Transverse colon (tissue), 4 donors: ENCODE results near the gene MB. TPM values are rescaled to one million over a fixed set of nuclear protein-coding genes. Genes with fewer than 3 reads are reported as not detected.

Experiments used
- DNase-seq: peaks from one replicate; pipeline ENCODE4 v3.0.0-alpha.2; 2019
- H3K27ac ChIP-seq, 4 donors: fragments of 200-600 bp; sonication (generic); 2 replicates each; pipeline ENCODE4 v1.5.1; 2016 to 2018; ENCODE audit warnings: inconsistent platforms in 4 of 4
- H3K27me3 ChIP-seq: fragments of 200-600 bp; sonication (generic); 2 replicates; pipeline ENCODE4 v1.5.1; 2017; ENCODE audit warnings: inconsistent platforms
- H3K36me3 ChIP-seq, 4 donors: fragments of 200-600 bp; sonication (generic); 2 replicates each; pipeline ENCODE4 v1.5.1; 2017 to 2019; ENCODE audit warnings: inconsistent platforms in 4 of 4
- H3K4me1 ChIP-seq, 4 donors: fragments of 200-600 bp; sonication (generic); 2 replicates each; pipeline ENCODE4 v1.5.1; 2017 to 2020; ENCODE audit warnings: inconsistent platforms in 4 of 4
- H3K4me3 ChIP-seq, 4 donors: fragments of 200-600 bp; sonication (generic); 1 replicate in 1 of 4; 2 replicates in 3 of 4; pipeline versions ENCODE4 v1.5.1 to v1.6.1; 2017 to 2019; ENCODE audit warnings: inconsistent platforms in 4 of 4
- H3K9me3 ChIP-seq, 2 donors: fragments of 200-600 bp; sonication (generic); 2 replicates each; pipeline ENCODE4 v1.5.1; 2017 to 2019; ENCODE audit warnings: inconsistent platforms in 2 of 2
- EP300 ChIP-seq: sonication (generic); formaldehyde crosslinking; IDR thresholded peaks from one replicate; pipeline ENCODE4 v1.6.1; 2017; ENCODE audit warnings: antibody characterized with exemption, low read depth
- POLR2A ChIP-seq: fragments of 450-650 bp; IDR thresholded peaks from one replicate; pipeline ENCODE4 v1.6.1; 2016; ENCODE audit warnings: antibody characterized with exemption, mild to moderate bottlenecking, moderate library complexity
- POLR2AphosphoS5 ChIP-seq, 3 donors: sonication (generic); formaldehyde crosslinking; IDR thresholded peaks; one replicate each; pipeline ENCODE4 v1.6.1; 2016; ENCODE audit warnings: antibody characterized with exemption in 3 of 3
- WGBS, 2 donors: methylation state at CpG; one replicate each; pipeline ENCODE4 v1.1.5; 2018; ENCODE audit warnings: low coverage in 1 of 2; 5-methylcytosine and 5-hydroxymethylcytosine counted together
- in situ Hi-C, 4 donors: fragments of 200-750 bp; cut with MboI; loops; one replicate each; pipeline versions ENCODE4 v1.15.0 to v1.15.1; 2017; ENCODE audit warnings: low sequenced_read_pairs in 3 of 4, low pct_ligation_motif_present in 1 of 4, low pct_unique_long_range_greater_than_20kb in 1 of 4
- intact Hi-C: fragments of 100-400 bp; cut with DNase I; formaldehyde crosslinking; loops from one replicate; pipeline ENCODE4 v1.15.1; 2023; ENCODE audit warnings: low total_unique reads
- total RNA-seq, 4 donors: library from RNA; depleted of rRNA; stranded (reverse); fragments of >200 nt; gene quantifications; one replicate each; pipeline ENCODE4 v1.1.0, GENCODE V29; 2016
- TF ChIP-seq, protein P1 (sequence below), 5 experiments: fragments of 200-600 bp in 3 of 5; fragments of 450-650 bp in 2 of 5; sonication (generic) in 3 of 5; IDR thresholded peaks; 1 replicate in 2 of 5; 2 replicates in 3 of 5; pipeline ENCODE4 v1.5.1; 2016 to 2017; ENCODE audit warnings: antibody characterized with exemption in 5 of 5, inconsistent platforms in 3 of 5, mild to moderate bottlenecking in 2 of 5, moderate library complexity in 1 of 5

MB gene
- total RNA-seq, 4 donors from 2014 or later = 9.0 to 37.0 (median 15.7) TPM; not detected in 1

DNA sequence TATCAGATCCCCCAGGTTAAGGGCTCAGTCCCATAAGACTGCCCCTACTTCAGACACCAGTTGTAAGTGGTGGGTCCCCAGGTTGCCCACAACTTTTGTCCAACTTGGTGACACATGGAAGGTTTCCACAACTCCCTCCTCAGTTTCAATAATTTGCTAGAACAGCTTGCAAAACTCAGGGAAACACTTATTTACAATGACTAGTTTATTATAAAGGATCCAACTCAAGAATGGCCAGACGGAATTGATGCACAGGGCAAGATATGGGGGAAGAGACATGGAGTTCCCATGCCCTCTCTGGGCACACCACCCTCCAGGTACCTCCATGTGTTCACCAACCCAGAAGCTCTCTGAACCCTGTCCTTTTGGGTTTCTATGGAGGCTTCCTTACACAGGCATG lies 36.7 kb upstream of the MB start:
- intact Hi-C loops (no loop called here), in situ Hi-C loops (no loop called here)
- H3K27me3 ChIP-seq = no peaks in the 10 kb centered on the region
- TF ChIP-seq POLR2A (no peak), EP300 (no peak), POLR2AphosphoS5 (IDR thresholded peaks at IDR 0.05) (no peak)
- TF ChIP-seq, protein P1, sequence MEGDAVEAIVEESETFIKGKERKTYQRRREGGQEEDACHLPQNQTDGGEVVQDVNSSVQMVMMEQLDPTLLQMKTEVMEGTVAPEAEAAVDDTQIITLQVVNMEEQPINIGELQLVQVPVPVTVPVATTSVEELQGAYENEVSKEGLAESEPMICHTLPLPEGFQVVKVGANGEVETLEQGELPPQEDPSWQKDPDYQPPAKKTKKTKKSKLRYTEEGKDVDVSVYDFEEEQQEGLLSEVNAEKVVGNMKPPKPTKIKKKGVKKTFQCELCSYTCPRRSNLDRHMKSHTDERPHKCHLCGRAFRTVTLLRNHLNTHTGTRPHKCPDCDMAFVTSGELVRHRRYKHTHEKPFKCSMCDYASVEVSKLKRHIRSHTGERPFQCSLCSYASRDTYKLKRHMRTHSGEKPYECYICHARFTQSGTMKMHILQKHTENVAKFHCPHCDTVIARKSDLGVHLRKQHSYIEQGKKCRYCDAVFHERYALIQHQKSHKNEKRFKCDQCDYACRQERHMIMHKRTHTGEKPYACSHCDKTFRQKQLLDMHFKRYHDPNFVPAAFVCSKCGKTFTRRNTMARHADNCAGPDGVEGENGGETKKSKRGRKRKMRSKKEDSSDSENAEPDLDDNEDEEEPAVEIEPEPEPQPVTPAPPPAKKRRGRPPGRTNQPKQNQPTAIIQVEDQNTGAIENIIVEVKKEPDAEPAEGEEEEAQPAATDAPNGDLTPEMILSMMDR (IDR thresholded peaks at IDR 0.05) = no peak
- WGBS, 2 donors = 71 to 84% methylated on average over 1 of the region's 1 CpG
- no peaks in the 10 kb centered on the region for H3K9me3 ChIP-seq
- peaks cover 8 to 26% (median 16%) of the 10 kb centered on the region in 4 donors for H3K4me1 ChIP-seq
- no peak overlapping the region for H3K27ac ChIP-seq
- no peak overlapping the region for H3K4me3 ChIP-seq
- H3K36me3 ChIP-seq = peaks cover 0 to 29% (median 11%) of the 10 kb centered on the region in 4 donors
- DNase-seq = no peak

DNA sequence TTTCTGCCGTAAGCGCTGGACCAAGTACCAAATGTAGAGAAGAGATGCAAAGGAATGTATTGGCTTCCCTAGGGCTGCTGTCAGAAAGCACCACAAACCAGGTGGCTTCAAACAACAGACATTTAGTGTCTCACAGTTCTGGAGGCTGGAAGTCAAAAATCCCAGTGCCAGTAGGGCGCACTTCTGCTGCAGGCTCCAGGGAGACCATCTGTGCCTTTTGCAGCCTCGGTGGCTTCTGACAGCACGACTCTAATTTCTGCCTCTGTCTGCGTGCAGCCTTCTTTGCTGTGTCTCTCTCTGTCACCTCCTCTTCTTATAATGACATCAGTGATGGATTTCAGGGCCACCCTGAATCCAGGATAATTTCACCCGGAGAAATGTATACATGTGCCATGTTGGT lies 34.0 kb upstream of the MB start:
- Histone ChIP-seq H3K4me1 (peaks cover 16 to 39% (median 21%) of the 10 kb centered on the region in 4 donors), H3K27ac (no peak overlapping the region), H3K36me3 (peaks cover 0 to 2% (median 0%) of the 10 kb centered on the region in 4 donors), H3K9me3 (no peaks in the 10 kb centered on the region), H3K4me3 (no peak overlapping the region), H3K27me3 (no peaks in the 10 kb centered on the region)
- DNase-seq = no peak
- TF ChIP-seq, protein P1 (IDR thresholded peaks at IDR 0.05) = no peak
- TF ChIP-seq POLR2AphosphoS5 (IDR thresholded peaks at IDR 0.05) = no peak
- TF ChIP-seq EP300 = no peak
- TF ChIP-seq POLR2A = no peak
- 95 to 100% methylated on average over 5 to 7 of the region's 7 CpGs for WGBS, 2 donors
- intact Hi-C loops = no loop called here
- in situ Hi-C loops = no loop called here

DNA sequence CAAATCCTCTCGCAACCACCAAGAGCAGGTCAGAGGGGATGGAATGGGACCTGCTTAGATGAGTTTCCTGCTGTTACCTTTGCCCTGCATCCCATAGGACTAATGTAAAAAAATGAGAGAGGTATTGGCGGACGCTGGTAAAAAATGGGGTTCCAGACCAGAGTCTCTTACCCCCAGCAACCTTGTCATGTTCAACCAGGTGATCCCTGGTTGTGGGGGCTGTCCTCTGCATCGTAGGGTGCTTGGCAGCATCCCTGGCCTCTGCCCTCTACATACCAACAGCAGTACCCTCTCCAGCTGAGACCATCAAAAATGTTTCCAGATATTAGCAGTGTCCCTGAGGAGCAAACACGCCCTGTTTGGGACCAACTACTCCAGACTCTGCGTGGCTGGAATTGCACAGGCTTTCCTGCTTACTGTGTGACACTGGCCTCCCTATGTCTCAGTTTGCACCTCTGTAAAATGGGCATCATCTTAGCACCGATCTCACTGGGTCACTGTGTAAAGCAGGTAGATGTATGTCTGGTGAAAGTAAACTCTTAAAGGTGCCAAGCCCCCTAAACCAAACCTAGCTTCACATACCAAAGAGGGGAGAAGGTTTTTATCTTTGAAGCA lies 32.6 kb upstream of the MB start:
- no peak for DNase-seq
- in situ Hi-C loops = loop anchor here in 2 of 4 donors (25.0 kb wide), 2 partner anchors 263 to 463 kb away; no protein-coding TSS in a partner anchor
- WGBS, 2 donors = 59 to 65% methylated on average over 3 to 7 of the region's 7 CpGs
- Histone ChIP-seq H3K9me3 (no peaks in the 10 kb centered on the region), H3K36me3 (no peaks in the 10 kb centered on the region), H3K4me3 (peak overlapping the region in 3 of 4 donors; percentile 62 to 68 (median 64)), H3K27me3 (no peaks in the 10 kb centered on the region), H3K4me1 (peaks cover 16 to 39% (median 21%) of the 10 kb centered on the region in 4 donors), H3K27ac (peak overlapping the region; percentile 90 to 94 (median 93))
- TF ChIP-seq POLR2AphosphoS5 (IDR thresholded peaks at IDR 0.05) = no peak
- TF ChIP-seq, protein P1 (IDR thresholded peaks at IDR 0.05) = no peak
- TF ChIP-seq POLR2A = no peak
- no peak for TF ChIP-seq EP300
- intact Hi-C loops = no loop called here

DNA sequence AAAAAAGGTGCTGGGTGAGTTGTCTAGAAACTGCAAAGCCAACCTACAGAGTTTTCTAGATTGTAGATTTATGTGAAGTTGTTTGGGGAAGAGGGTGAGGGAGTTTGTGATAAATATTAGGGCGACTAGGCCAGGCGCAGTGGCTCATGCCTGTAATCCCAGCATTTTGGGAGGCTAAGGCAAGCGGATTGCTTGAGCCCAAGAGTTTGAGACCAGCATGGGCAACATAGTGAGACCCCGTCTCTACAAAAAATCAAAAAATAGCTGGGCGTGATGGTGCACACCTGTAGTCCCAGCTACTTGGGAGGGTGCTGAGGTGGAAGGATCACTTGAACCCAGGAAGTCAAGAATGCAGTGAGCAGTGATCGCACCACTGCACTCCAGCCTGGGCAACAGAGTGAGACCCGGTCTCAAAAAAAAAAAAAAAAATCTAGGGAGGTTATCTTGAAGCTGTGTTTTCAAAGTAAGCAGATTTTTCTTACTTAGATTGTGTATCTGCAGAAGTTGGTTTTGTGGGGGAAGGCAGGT lies 32.0 kb upstream of the MB start:
- peak overlapping the region; percentile 90 to 94 (median 93) for H3K27ac ChIP-seq
- peaks cover 16 to 37% (median 21%) of the 10 kb centered on the region in 4 donors for H3K4me1 ChIP-seq
- intact Hi-C loops = no loop called here
- no peaks in the 10 kb centered on the region for H3K36me3 ChIP-seq
- no peak for DNase-seq
- in situ Hi-C loops = loop anchor here in 2 of 4 donors (25.0 kb wide), 2 partner anchors 263 to 463 kb away; no protein-coding TSS in a partner anchor
- no peaks in the 10 kb centered on the region for H3K9me3 ChIP-seq
- no peaks in the 10 kb centered on the region for H3K27me3 ChIP-seq
- 14 to 17% methylated on average over 6 to 7 of the region's 7 CpGs for WGBS, 2 donors
- peak overlapping the region; percentile 62 to 68 (median 66) for H3K4me3 ChIP-seq
- no peak for TF ChIP-seq EP300
